Measurements from ENCODE around the gene BCL2L14.
"Not testable (repeated sequence)": the region's sequence is repeated elsewhere in the genome, so short reads cannot be mapped to it uniquely, and the experiment has no call there.

Gene BCL2L14

GRCh38 chr12:12108441-12109058 is 37.8 kb downstream of the BCL2L14 start:
- no peak for DNase-seq (ENCODE audit: low read depth)

- not testable (repeated sequence) for DNase-seq (ENCODE audit: low read depth)
Observed at GRCh38 chr12:12110923-12111555, 40.3 kb downstream of the BCL2L14 start.

GRCh38 chr12:12115514-12115913 is 44.8 kb downstream of the BCL2L14 start:
- DNase-seq (ENCODE audit: low read depth): no peak

- no peak for DNase-seq (ENCODE audit: low read depth)
Observed at GRCh38 chr12:12116677-12117076, 45.9 kb downstream of the BCL2L14 start.

GRCh38 chr12:12121061-12121460 is 50.3 kb downstream of the BCL2L14 start:
- no peak for DNase-seq (ENCODE audit: low read depth)

- no peak for DNase-seq (ENCODE audit: low read depth)
Observed at GRCh38 chr12:12123036-12123604, 52.4 kb downstream of the BCL2L14 start.

GRCh38 chr12:12126551-12126950 is 55.8 kb downstream of the BCL2L14 start:
- no peak for DNase-seq (ENCODE audit: low read depth)

- no peak for DNase-seq (ENCODE audit: low read depth)
Observed at GRCh38 chr12:12127304-12127703, 56.6 kb downstream of the BCL2L14 start.

- no peak for DNase-seq (ENCODE audit: low read depth)
Observed at GRCh38 chr12:12128670-12129069, 57.9 kb downstream of the BCL2L14 start.

GRCh38 chr12:12133259-12133658 is 62.5 kb downstream of the BCL2L14 start:
- no peak for DNase-seq (ENCODE audit: low read depth)

- DNase-seq (ENCODE audit: low read depth): no peak
Observed at GRCh38 chr12:12133785-12134184, 63.0 kb downstream of the BCL2L14 start.

GRCh38 chr12:12138203-12139154 is 67.7 kb downstream of the BCL2L14 start:
- DNase-seq (ENCODE audit: low read depth): no peak

- DNase-seq (ENCODE audit: low read depth): no peak
Observed at GRCh38 chr12:12141000-12141399, 70.3 kb downstream of the BCL2L14 start.

- not testable (repeated sequence) for DNase-seq (ENCODE audit: low read depth)
Observed at GRCh38 chr12:12144531-12144930, 73.8 kb downstream of the BCL2L14 start.

GRCh38 chr12:12147111-12147510 is 76.4 kb downstream of the BCL2L14 start:
- no peak for DNase-seq (ENCODE audit: low read depth)
